HepG2 (cell line): ENCODE data around the gene NCS1. TPM values are rescaled to one million over a fixed set of nuclear protein-coding genes. Genes with fewer than 3 reads are reported as not detected.

Source experiments
- ATAC-seq: fragments of 200-7000 bp; cut with Tn5 transposase; 3 replicates; pipeline ENCODE4 v1.9.1; 2020; ENCODE audit warnings: mild to moderate bottlenecking, moderate library complexity
- BruUV-seq: library from RNA; stranded (reverse); fragments of 400-500 nt; replicated peaks from 2 replicates; lab custom pipeline; 2021; lab: Mats Ljungman, UMichigan
- CTCF ChIA-PET: fragments of 300-600 bp; formaldehyde crosslinking; extraction: SDS; loops from one replicate; lab custom pipeline; 2021; ENCODE audit warnings: low total read pairs, inconsistent platforms, low intra/inter-chr PET ratio; lab: Yijun Ruan, JAX
- POLR2A ChIA-PET: fragments of 350-600 bp; sonication (Branson Sonifier 250); formaldehyde crosslinking; loops from one replicate; lab custom pipeline; 2020; ENCODE audit warnings: antibody characterized with exemption, inconsistent platforms; lab: Yijun Ruan, JAX
- DNase-seq: peaks from one replicate; pipeline ENCODE4 v3.0.0-alpha.2; 2015; ENCODE audit warnings: low spot score
- FAIRE-seq: peaks from 3 replicates; lab custom pipeline; 2011; peaks lifted over from hg19 to GRCh38; lab: Jason Lieb, UNC
- H2AFZ ChIP-seq: one replicate; pipeline ENCODE4 v1.6.1; 2011; ENCODE audit warnings: low read length, inconsistent platforms
- H3K27ac ChIP-seq: fragments of 300-600 bp; 3 replicates; pipeline ENCODE4 v1.8.0; 2011; ENCODE audit warnings: mixed run types, mild to moderate bottlenecking, mixed read lengths, low read length, inconsistent platforms; ENCODE audit not compliant: insufficient read depth; ENCODE audit errors: extremely low read length
- H3K27me3 ChIP-seq, 2 experiments: fragments of 200-600 bp in 1 of 2; 2 replicates in 1 of 2; 3 replicates in 1 of 2; pipeline versions ENCODE4 v1.6.0 to v1.8.0; 2011; ENCODE audit warnings: low read length in 2 of 2, mild to moderate bottlenecking in 2 of 2, moderate library complexity in 2 of 2, inconsistent platforms in 1 of 2; ENCODE audit not compliant: insufficient read depth in 2 of 2, control insufficient read depth in 1 of 2
- H3K36me3 ChIP-seq, 2 experiments: fragments of 200-600 bp in 1 of 2; replicated peaks in 1 of 2; 2 replicates in 1 of 2; 3 replicates in 1 of 2; pipeline versions ENCODE4 v1.5.1 to v1.8.0; 2011; ENCODE audit warnings: low read length in 2 of 2, inconsistent platforms in 1 of 2; ENCODE audit not compliant: insufficient read depth in 2 of 2, control insufficient read depth in 1 of 2
- H3K4me1 ChIP-seq: 2 replicates; pipeline ENCODE4 v1.5.1; 2012; ENCODE audit warnings: low read length, inconsistent platforms; ENCODE audit not compliant: insufficient read depth
- H3K4me2 ChIP-seq: 2 replicates; pipeline ENCODE4 v1.6.0; 2011; ENCODE audit warnings: low read depth, low read length, inconsistent platforms
- H3K4me3 ChIP-seq, 3 experiments: fragments of 200-600 bp in 1 of 3; sonication (generic), shearing (Covaris generic) in 1 of 3; replicated peaks in 1 of 3; 2 replicates each; pipeline ENCODE4 v1.5.1; 2011 to 2016; ENCODE audit warnings: low read length in 3 of 3, inconsistent platforms in 2 of 3, low read depth in 2 of 3, mild to moderate bottlenecking in 2 of 3, control low read depth in 1 of 3, mixed read lengths in 1 of 3; ENCODE audit not compliant: insufficient read depth in 1 of 3
- H3K79me2 ChIP-seq: one replicate; pipeline ENCODE4 v1.6.1; 2011; ENCODE audit warnings: low read length, inconsistent platforms; ENCODE audit not compliant: insufficient read depth
- H3K9ac ChIP-seq: 2 replicates; pipeline ENCODE4 v1.6.0; 2011; ENCODE audit warnings: mild to moderate bottlenecking, low read depth, low read length, inconsistent platforms; ENCODE audit not compliant: insufficient read depth
- H3K9me3 ChIP-seq: 2 replicates; pipeline ENCODE4 v1.5.1; 2012; ENCODE audit warnings: mild to moderate bottlenecking, low read length
- H4K20me1 ChIP-seq: 2 replicates; pipeline ENCODE4 v1.6.0; 2011; ENCODE audit warnings: inconsistent platforms, mild to moderate bottlenecking, low read length, moderate library complexity; ENCODE audit not compliant: insufficient read depth
- AGO2 ChIP-seq: fragments of 200-400 bp; formaldehyde crosslinking; optimal IDR thresholded peaks from 2 replicates; pipeline ENCODE3; 2017; ENCODE audit warnings: mild to moderate bottlenecking, low read depth, low read length, moderate library complexity
- HOMEZ ChIP-seq: IDR thresholded peaks from 2 replicates; pipeline ENCODE4 v1.6.1; 2016; ENCODE audit warnings: low read depth
- NFKB2 ChIP-seq: sonication (generic); formaldehyde crosslinking; IDR thresholded peaks from 2 replicates; pipeline ENCODE4 v1.4.0; 2020; ENCODE audit warnings: missing genetic modification reagents, borderline replicate concordance
- POLR2AphosphoS5 ChIP-seq: IDR thresholded peaks from 2 replicates; pipeline ENCODE4 v1.6.1; 2012; ENCODE audit warnings: low read depth, low read length
- RFXAP ChIP-seq: sonication (generic); formaldehyde crosslinking; IDR thresholded peaks from 2 replicates; pipeline ENCODE4 v1.4.0; 2020; ENCODE audit warnings: missing genetic modification reagents, borderline replicate concordance
- ZBTB4 ChIP-seq: sonication (generic); formaldehyde crosslinking; IDR thresholded peaks from 2 replicates; pipeline ENCODE4 v1.4.0; 2020; ENCODE audit warnings: missing genetic modification reagents, mild to moderate bottlenecking, borderline replicate concordance
- ZNF629 ChIP-seq: sonication (generic); formaldehyde crosslinking; conservative IDR thresholded peaks from 2 replicates; pipeline ENCODE4 v1.5.0; 2020; ENCODE audit warnings: missing genetic modification reagents
- WGBS: methylation state at CpG from one replicate; pipeline ENCODE4 v1.1.6; 2017; ENCODE audit warnings: low lambda C conversion rate; 5-methylcytosine and 5-hydroxymethylcytosine counted together
- in situ Hi-C: cut with HindIII; loops from 2 replicates; pipeline ENCODE4 v1.10.0; 2017; ENCODE audit warnings: low pct_unique_long_range_greater_than_20kb; ENCODE audit not compliant: extremely low pct_ligation_motif_present
- intact Hi-C: fragments of 100-400 bp; cut with micrococcal nuclease; formaldehyde crosslinking; loops from one replicate; pipeline ENCODE4 v1.10.0; 2022; ENCODE audit not compliant: unreplicated experiment
- polyA plus RNA-seq, 8 experiments: library from polyadenylated mRNA; depleted of rRNA in 3 of 8; stranded (reverse) in 7 of 8; unstranded in 1 of 8; fragments of >200 nt; fragmentation: Illumina TruSeq in 4 of 8; extraction: Trizol in 4 of 8; gene quantifications; 2 replicates each; pipeline versions ENCODE4 v1.2.1 to v1.2.3, GENCODE V29; 2011 to 2016; ENCODE audit warnings: low read depth in 4 of 8, missing spikeins in 1 of 8, mixed read lengths in 1 of 8; ENCODE audit not compliant: insufficient read depth in 1 of 8
- total RNA-seq, 5 experiments: library from RNA; depleted of rRNA; stranded (reverse); fragments of >200 nt; fragmentation: Illumina TruSeq; extraction: Trizol; gene quantifications; 2 replicates each; pipeline ENCODE4 v1.2.3, GENCODE V29; 2016; ENCODE audit warnings: low read depth in 1 of 5

Gene NCS1
- total and polyA plus RNA-seq, 2 of the 13 experiments (the other 11 are each of a cell fraction or from before 2014, with no cell fraction given): 4.7 to 6.1 TPM

GRCh38 chr9:130180516-130180915 is 8.3 kb downstream of the NCS1 start (continued):
- no peak for TF ChIP-seq HOMEZ (CRISPR knock-in tag)
- no peak for TF ChIP-seq AGO2
- no peak for TF ChIP-seq NFKB2 (CRISPR knock-in tag)
- no peak for TF ChIP-seq ZBTB4 (CRISPR knock-in tag)
- no peak for TF ChIP-seq POLR2AphosphoS5
- TF ChIP-seq, all 625 proteins: peak for 0

- POLR2A ChIA-PET: no interaction called here
- intact Hi-C loops: no loop called here
- no TSS peak for BruUV-seq
These were observed 9.6 kb downstream of the NCS1 start for GRCh38 chr9:130181678-130182380.

More at GRCh38 chr9:130181678-130182380, 9.6 kb downstream of the NCS1 start:
- Histone ChIP-seq H4K20me1 (no peaks in the 10 kb centered on the region), H2AFZ (no peak overlapping the region), H3K36me3 (no peaks in the 10 kb centered on the region), H3K79me2 (no peaks in the 10 kb centered on the region), H3K4me2 (no peak overlapping the region), H3K9me3 (no peaks in the 10 kb centered on the region), H3K4me1 (peaks cover 20% of the 10 kb centered on the region), H3K9ac (no peak overlapping the region), H3K27me3 (no peaks in the 10 kb centered on the region), H3K27ac (no peak overlapping the region), H3K4me3 (no peak overlapping the region)
- ATAC-seq: no peak
- in situ Hi-C loops: no loop called here
- no peak for FAIRE-seq
- CTCF ChIA-PET: no interaction called here
- no peak for DNase-seq
- peak; percentile 75 for TF ChIP-seq ZNF629 (CRISPR knock-in tag)
- no peak for TF ChIP-seq RFXAP (CRISPR knock-in tag)
- WGBS: 87% methylated on average over 24 of the region's 33 CpGs
